ENCODE measurements around the gene PLAC9. TPM values are rescaled to one million over a fixed set of nuclear protein-coding genes. Genes with fewer than 3 reads are reported as not detected.

PLAC9 gene
- total RNA-seq, 1 donor from 2014 or later, result 1.5 TPM

DNA sequence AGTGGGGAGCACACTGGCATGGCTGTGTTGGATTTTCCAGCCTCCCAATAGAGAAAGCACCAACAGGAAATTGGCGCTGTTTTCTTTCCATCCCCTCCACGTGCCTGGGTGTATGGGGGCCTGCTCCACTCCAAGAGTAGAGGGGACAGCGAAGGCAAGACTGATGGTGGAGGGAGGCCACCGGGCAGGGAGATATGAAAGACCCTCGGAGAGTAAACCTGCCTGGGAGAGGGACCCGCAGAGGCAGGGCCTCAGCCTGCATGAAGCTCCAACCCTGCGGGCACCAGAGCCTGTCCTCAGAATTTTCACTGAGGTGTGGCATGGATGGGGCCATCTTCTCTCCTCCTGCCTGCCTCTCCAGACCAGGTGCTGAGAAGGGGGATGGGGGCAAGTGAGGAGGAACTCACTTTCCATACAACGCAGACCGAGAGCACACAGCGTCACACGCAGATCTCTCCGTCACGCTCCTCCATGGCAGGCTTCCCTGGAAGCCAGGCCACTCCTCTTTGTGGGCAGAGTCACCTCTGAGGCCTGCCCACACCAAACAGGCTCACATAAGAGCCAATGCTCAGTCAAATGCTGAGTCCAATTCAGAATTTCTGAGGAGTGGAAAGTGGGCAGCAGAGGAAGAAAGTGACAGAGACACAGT is 54.0 kb downstream of the PLAC9 start:
- peaks cover 1% of the 10 kb centered on the region for H3K9me3 Mint-ChIP-seq (ENCODE audit: unreplicated experiment)
- FAIRE-seq, result no peak
- H3K27ac ChIP-seq (ENCODE audit: low read depth, low read length), result no peak overlapping the region
- peaks cover 7% of the 10 kb centered on the region for H3K36me3 Mint-ChIP-seq (ENCODE audit: low read depth, unreplicated experiment)
- H3K79me2 ChIP-seq (ENCODE audit: insufficient read depth, low read length), result peaks cover 95% of the 10 kb centered on the region
- no peaks in the 10 kb centered on the region for H3K9me3 ChIP-seq (ENCODE audit: insufficient read depth, low read depth, low read length)
- H3K4me3 Mint-ChIP-seq (ENCODE audit: unreplicated experiment), result no peak overlapping the region
- H3K27me3 ChIP-seq (ENCODE audit: insufficient read depth, low read length), result no peaks in the 10 kb centered on the region
- H2AFZ ChIP-seq (ENCODE audit: low read depth, low read length), result no peak overlapping the region
- TF ChIP-seq EZH2 (IDR thresholded peaks at IDR 0.05; ENCODE audit: insufficient read depth, low read length), result no peak
- TF ChIP-seq, protein P1, sequence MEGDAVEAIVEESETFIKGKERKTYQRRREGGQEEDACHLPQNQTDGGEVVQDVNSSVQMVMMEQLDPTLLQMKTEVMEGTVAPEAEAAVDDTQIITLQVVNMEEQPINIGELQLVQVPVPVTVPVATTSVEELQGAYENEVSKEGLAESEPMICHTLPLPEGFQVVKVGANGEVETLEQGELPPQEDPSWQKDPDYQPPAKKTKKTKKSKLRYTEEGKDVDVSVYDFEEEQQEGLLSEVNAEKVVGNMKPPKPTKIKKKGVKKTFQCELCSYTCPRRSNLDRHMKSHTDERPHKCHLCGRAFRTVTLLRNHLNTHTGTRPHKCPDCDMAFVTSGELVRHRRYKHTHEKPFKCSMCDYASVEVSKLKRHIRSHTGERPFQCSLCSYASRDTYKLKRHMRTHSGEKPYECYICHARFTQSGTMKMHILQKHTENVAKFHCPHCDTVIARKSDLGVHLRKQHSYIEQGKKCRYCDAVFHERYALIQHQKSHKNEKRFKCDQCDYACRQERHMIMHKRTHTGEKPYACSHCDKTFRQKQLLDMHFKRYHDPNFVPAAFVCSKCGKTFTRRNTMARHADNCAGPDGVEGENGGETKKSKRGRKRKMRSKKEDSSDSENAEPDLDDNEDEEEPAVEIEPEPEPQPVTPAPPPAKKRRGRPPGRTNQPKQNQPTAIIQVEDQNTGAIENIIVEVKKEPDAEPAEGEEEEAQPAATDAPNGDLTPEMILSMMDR (IDR thresholded peaks at IDR 0.05; ENCODE audit: insufficient read depth, low read depth, low read length), result no peak
- peaks cover 14% of the 10 kb centered on the region for H3K4me1 Mint-ChIP-seq (ENCODE audit: low read depth, unreplicated experiment)
- H3K27me3 Mint-ChIP-seq (ENCODE audit: low read depth, unreplicated experiment), result no peaks in the 10 kb centered on the region
- H3K4me3 ChIP-seq (ENCODE audit: insufficient read depth, low read depth, low read length), result no peak overlapping the region
- no peaks in the 10 kb centered on the region for H3K36me3 ChIP-seq (ENCODE audit: insufficient read depth, low read length)
- H3K27ac Mint-ChIP-seq (ENCODE audit: unreplicated experiment), result no peak overlapping the region
- no peaks in the 10 kb centered on the region for H3K4me1 ChIP-seq (ENCODE audit: insufficient read depth, low read length)
- peaks cover 86% of the 10 kb centered on the region for H4K20me1 ChIP-seq (ENCODE audit: insufficient read depth, low read length)
- no peak overlapping the region for H3K9ac ChIP-seq (ENCODE audit: low read length)
- no peak for DNase-seq (ENCODE audit: low read depth)
- H3K4me2 ChIP-seq (ENCODE audit: low read length), result no peak overlapping the region

DNA sequence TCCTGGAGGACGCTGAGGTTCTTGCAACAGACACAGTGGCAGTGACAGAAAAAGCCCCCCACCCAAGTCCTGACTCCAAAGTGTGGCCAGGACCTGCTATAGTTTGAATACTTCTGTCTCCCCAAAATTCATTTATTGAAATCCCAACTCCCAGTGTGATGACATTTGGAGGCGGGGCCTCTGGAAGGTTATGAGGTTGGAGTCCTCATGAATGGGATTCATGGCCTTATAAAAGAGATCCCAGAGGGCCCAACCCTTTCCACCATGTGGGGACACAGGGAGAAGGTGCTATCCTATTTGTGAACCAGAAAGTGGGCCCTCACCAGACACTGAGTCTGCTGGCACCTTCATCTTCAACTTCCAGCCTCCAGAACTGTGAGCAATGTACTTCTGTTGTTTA is 54.5 kb downstream of the PLAC9 start:
- FAIRE-seq, result no peak
- Mint-ChIP-seq H3K36me3 (ENCODE audit: low read depth, unreplicated experiment) (peaks cover 8% of the 10 kb centered on the region), H3K9me3 (ENCODE audit: unreplicated experiment) (peaks cover 1% of the 10 kb centered on the region), H3K27me3 (ENCODE audit: low read depth, unreplicated experiment) (no peaks in the 10 kb centered on the region), H3K4me3 (ENCODE audit: unreplicated experiment) (no peak overlapping the region), H3K4me1 (ENCODE audit: low read depth, unreplicated experiment) (peaks cover 14% of the 10 kb centered on the region), H3K27ac (ENCODE audit: unreplicated experiment) (peak overlapping the region; percentile 47)
- Histone ChIP-seq H3K4me3 (ENCODE audit: insufficient read depth, low read depth, low read length) (no peak overlapping the region), H3K79me2 (ENCODE audit: insufficient read depth, low read length) (peaks cover 95% of the 10 kb centered on the region), H4K20me1 (ENCODE audit: insufficient read depth, low read length) (peaks cover 86% of the 10 kb centered on the region), H3K4me2 (ENCODE audit: low read length) (no peak overlapping the region), H3K9me3 (ENCODE audit: insufficient read depth, low read depth, low read length) (no peaks in the 10 kb centered on the region), H2AFZ (ENCODE audit: low read depth, low read length) (no peak overlapping the region), H3K9ac (ENCODE audit: low read length) (no peak overlapping the region), H3K27ac (ENCODE audit: low read depth, low read length) (no peak overlapping the region), H3K36me3 (ENCODE audit: insufficient read depth, low read length) (no peaks in the 10 kb centered on the region), H3K4me1 (ENCODE audit: insufficient read depth, low read length) (no peaks in the 10 kb centered on the region), H3K27me3 (ENCODE audit: insufficient read depth, low read length) (no peaks in the 10 kb centered on the region)
- no peak for DNase-seq (ENCODE audit: low read depth)
- no peak for TF ChIP-seq EZH2 (IDR thresholded peaks at IDR 0.05; ENCODE audit: insufficient read depth, low read length)
- TF ChIP-seq, protein P1 (IDR thresholded peaks at IDR 0.05; ENCODE audit: insufficient read depth, low read depth, low read length), result no peak

Measured in astrocyte (in vitro differentiated cells and primary cell).